ENCODE data around the gene AVL9. TPM values are rescaled to one million over a fixed set of nuclear protein-coding genes. Genes with fewer than 3 reads are reported as not detected.

The AVL9 gene
- total RNA-seq, 1 donor from 2014 or later, result 39.8 TPM

DNA sequence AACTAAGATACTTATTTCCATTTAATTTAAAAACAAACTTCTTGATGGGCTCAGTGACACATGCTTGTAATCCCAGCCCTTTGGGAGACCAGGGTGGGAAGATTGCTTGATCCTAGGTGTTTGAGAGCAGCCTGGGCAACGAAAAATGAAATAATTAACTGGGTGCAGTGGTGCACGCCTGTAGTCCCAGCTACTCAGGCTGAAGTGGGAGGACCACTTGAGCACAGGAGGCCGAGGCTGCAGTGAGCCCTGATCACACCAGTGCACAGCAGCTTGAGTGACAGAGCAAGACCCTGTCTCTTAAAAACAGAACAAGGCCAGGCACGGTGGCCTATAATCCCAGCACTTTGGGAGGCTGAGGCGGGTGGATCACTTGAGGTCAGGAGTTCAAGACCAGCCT, 37.4 kb downstream of the AVL9 start:
- Histone ChIP-seq H4K20me1 (ENCODE audit: low read depth) (no peaks in the 10 kb centered on the region), H3K36me3 (no peaks in the 10 kb centered on the region), H3K79me2 (ENCODE audit: low read depth) (peaks cover 32% of the 10 kb centered on the region), H3K4me3 (no peak overlapping the region), H3K4me1 (no peaks in the 10 kb centered on the region), H3F3A (ENCODE audit: low read depth) (no peaks in the 10 kb centered on the region), H3K9me3 (ENCODE audit: low read depth) (no peaks in the 10 kb centered on the region), H3K9ac (no peak overlapping the region), H3K27me3 (no peaks in the 10 kb centered on the region), H3K4me2 (no peak overlapping the region), H2AFZ (replicated peaks) (no peak overlapping the region), H3K27ac (no peak overlapping the region)
- Mint-ChIP-seq H3K27ac (no peak overlapping the region), H3K4me3 (no peak overlapping the region), H3K27me3 (ENCODE audit: insufficient read depth, low read depth) (no peaks in the 10 kb centered on the region), H3K36me3 (peaks cover 13% of the 10 kb centered on the region), H3K9me3 (peaks cover 7% of the 10 kb centered on the region), H3K4me1 (no peaks in the 10 kb centered on the region)
- TF ChIP-seq, protein P1, sequence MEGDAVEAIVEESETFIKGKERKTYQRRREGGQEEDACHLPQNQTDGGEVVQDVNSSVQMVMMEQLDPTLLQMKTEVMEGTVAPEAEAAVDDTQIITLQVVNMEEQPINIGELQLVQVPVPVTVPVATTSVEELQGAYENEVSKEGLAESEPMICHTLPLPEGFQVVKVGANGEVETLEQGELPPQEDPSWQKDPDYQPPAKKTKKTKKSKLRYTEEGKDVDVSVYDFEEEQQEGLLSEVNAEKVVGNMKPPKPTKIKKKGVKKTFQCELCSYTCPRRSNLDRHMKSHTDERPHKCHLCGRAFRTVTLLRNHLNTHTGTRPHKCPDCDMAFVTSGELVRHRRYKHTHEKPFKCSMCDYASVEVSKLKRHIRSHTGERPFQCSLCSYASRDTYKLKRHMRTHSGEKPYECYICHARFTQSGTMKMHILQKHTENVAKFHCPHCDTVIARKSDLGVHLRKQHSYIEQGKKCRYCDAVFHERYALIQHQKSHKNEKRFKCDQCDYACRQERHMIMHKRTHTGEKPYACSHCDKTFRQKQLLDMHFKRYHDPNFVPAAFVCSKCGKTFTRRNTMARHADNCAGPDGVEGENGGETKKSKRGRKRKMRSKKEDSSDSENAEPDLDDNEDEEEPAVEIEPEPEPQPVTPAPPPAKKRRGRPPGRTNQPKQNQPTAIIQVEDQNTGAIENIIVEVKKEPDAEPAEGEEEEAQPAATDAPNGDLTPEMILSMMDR (IDR thresholded peaks at IDR 0.05), result no peak
- TF ChIP-seq EZH2 (IDR thresholded peaks at IDR 0.05) (no peak), EZH2phosphoT487 (IDR thresholded peaks at IDR 0.05) (no peak)
- DNase-seq (ENCODE audit: low spot score), result no peak

DNA sequence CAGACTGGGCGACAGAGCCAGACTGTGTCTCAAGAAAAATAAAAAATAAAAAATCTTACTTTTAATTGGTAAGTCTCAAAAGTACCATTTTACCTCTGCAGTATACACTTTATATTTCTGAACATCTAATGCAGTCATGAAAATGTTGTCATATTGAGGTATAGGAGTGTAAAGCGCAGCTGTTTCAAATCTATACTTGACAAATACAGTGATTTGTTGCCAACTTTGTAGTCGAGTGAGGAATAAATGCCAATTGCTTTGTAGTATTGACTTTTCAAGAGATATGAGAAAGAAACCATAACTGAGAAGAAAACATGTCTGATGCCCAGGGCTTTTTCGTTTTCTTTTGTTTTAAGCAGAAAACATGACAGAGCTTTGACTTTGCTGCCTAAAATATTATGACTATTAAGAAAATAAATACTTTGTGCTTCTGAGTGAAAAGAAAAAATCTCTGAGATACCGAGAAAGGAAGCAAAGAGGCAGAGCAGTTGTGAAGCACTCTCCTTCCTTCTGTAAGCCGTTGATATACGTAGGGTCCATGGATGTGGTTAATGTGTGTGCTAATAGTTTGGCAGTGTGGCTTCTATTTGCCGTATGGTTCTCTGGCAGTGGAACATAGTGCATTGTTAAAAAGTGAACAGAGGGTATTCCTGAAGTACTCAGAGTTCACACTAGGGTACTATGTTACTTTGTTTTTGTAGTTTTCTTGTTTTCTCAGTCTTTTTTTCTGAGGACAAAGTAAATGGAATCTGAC, 38.2 kb downstream of the AVL9 start:
- Histone ChIP-seq H3K4me1 (no peaks in the 10 kb centered on the region), H3K27me3 (no peaks in the 10 kb centered on the region), H3K9me3 (ENCODE audit: low read depth) (no peaks in the 10 kb centered on the region), H3K9ac (no peak overlapping the region), H3K4me3 (no peak overlapping the region), H3K4me2 (no peak overlapping the region), H4K20me1 (ENCODE audit: low read depth) (no peaks in the 10 kb centered on the region), H3K27ac (no peak overlapping the region), H2AFZ (replicated peaks) (no peak overlapping the region), H3K79me2 (ENCODE audit: low read depth) (peaks cover 32% of the 10 kb centered on the region), H3F3A (ENCODE audit: low read depth) (no peaks in the 10 kb centered on the region), H3K36me3 (no peaks in the 10 kb centered on the region)
- DNase-seq (ENCODE audit: low spot score), result no peak
- Mint-ChIP-seq H3K27me3 (ENCODE audit: insufficient read depth, low read depth) (no peaks in the 10 kb centered on the region), H3K4me1 (no peaks in the 10 kb centered on the region), H3K9me3 (peaks cover 2% of the 10 kb centered on the region), H3K4me3 (no peak overlapping the region), H3K36me3 (peaks cover 7% of the 10 kb centered on the region), H3K27ac (no peak overlapping the region)
- TF ChIP-seq EZH2 (IDR thresholded peaks at IDR 0.05), result no peak

DNA sequence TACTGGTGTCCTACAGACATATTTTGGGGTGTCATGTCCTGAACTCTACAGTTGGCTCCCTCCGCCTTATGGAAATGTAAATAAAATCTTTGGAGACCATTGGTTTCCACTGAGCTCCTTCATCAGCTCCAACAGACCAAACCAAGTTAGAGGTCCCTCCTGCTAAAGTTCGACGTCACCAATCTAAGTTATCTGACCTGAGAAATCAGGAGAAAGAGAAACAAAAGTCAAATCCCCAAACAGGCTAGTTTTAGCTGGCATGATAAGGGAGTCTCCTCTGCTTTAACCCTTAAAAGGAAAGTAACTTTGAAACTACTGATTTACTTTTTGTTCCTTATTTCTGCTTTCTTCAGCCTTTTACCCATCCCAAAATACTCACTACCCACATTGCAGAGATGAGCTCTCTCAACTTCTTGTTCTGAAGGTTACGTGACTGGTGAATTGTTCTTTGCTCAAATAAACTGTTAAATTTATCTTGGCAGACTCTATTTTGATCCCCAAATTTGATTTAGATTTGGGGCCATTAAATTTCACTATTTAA, 39.9 kb downstream of the AVL9 start:
- peaks cover 4% of the 10 kb centered on the region for H3K9me3 Mint-ChIP-seq
- Histone ChIP-seq H3K4me2 (no peak overlapping the region), H3F3A (ENCODE audit: low read depth) (no peaks in the 10 kb centered on the region), H3K4me1 (no peaks in the 10 kb centered on the region), H3K4me3 (no peak overlapping the region), H3K79me2 (ENCODE audit: low read depth) (peaks cover 33% of the 10 kb centered on the region), H3K9ac (no peak overlapping the region), H3K27me3 (no peaks in the 10 kb centered on the region), H3K27ac (no peak overlapping the region), H3K9me3 (ENCODE audit: low read depth) (no peaks in the 10 kb centered on the region), H3K36me3 (no peaks in the 10 kb centered on the region), H4K20me1 (ENCODE audit: low read depth) (no peaks in the 10 kb centered on the region), H2AFZ (replicated peaks) (no peak overlapping the region)
- no peak overlapping the region for H3K27ac Mint-ChIP-seq
- H3K36me3 Mint-ChIP-seq, result peaks cover 9% of the 10 kb centered on the region
- no peaks in the 10 kb centered on the region for H3K4me1 Mint-ChIP-seq
- no peak for DNase-seq (ENCODE audit: low spot score)
- H3K27me3 Mint-ChIP-seq (ENCODE audit: insufficient read depth, low read depth), result no peaks in the 10 kb centered on the region
- H3K4me3 Mint-ChIP-seq, result no peak overlapping the region
- TF ChIP-seq EZH2phosphoT487 (IDR thresholded peaks at IDR 0.05) (no peak), EZH2 (IDR thresholded peaks at IDR 0.05) (no peak)
- TF ChIP-seq, protein P1 (IDR thresholded peaks at IDR 0.05), result no peak

DNA sequence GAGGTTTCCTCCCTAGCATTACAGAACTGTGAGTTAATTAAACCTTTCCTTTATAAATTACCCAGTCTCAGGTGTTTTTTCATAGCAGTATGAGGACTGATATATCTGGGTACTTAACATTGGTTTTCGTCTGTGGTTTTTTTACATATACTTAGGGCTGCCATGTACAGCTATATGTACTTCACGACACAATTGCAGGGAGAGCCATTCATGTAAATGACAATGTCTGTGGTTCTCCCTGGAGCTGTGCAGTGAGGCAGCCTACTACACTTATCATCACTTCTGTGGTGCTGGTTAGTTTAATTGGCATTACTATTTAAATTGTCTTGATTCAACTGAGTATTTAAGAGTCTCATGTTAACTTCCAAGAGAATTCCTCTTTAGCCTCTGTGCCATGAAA, 40.7 kb downstream of the AVL9 start:
- no peaks in the 10 kb centered on the region for H4K20me1 ChIP-seq (ENCODE audit: low read depth)
- Mint-ChIP-seq H3K27ac (no peak overlapping the region), H3K4me1 (no peaks in the 10 kb centered on the region), H3K27me3 (ENCODE audit: insufficient read depth, low read depth) (no peaks in the 10 kb centered on the region), H3K36me3 (peaks cover 9% of the 10 kb centered on the region), H3K9me3 (peaks cover 5% of the 10 kb centered on the region), H3K4me3 (no peak overlapping the region)
- H3K9me3 ChIP-seq (ENCODE audit: low read depth), result no peaks in the 10 kb centered on the region
- H3K4me2 ChIP-seq, result no peak overlapping the region
- H3K9ac ChIP-seq, result no peak overlapping the region
- TF ChIP-seq EZH2 (IDR thresholded peaks at IDR 0.05), result no peak
- no peak for TF ChIP-seq EZH2phosphoT487 (IDR thresholded peaks at IDR 0.05)
- TF ChIP-seq, protein P1 (IDR thresholded peaks at IDR 0.05), result no peak
- H3K27me3 ChIP-seq, result no peaks in the 10 kb centered on the region
- H3K79me2 ChIP-seq (ENCODE audit: low read depth), result peaks cover 33% of the 10 kb centered on the region
- no peak overlapping the region for H3K27ac ChIP-seq
- no peaks in the 10 kb centered on the region for H3K36me3 ChIP-seq
- no peaks in the 10 kb centered on the region for H3F3A ChIP-seq (ENCODE audit: low read depth)
- no peaks in the 10 kb centered on the region for H3K4me1 ChIP-seq
- H2AFZ ChIP-seq (replicated peaks), result no peak overlapping the region
- DNase-seq (ENCODE audit: low spot score), result no peak
- H3K4me3 ChIP-seq, result no peak overlapping the region

Data from neural progenitor cell (in vitro differentiated cells).